Umbilical cord (tissue), 2 donors: ENCODE measurements around the gene ASB16. TPM values are rescaled to one million over a fixed set of nuclear protein-coding genes. Genes with fewer than 3 reads are reported as not detected.
"Not testable (repeated sequence)": the region's sequence is repeated elsewhere in the genome, so short reads cannot be mapped to it uniquely, and the experiment has no call there.

Experiments used
- DNase-seq: peaks from one replicate; pipeline ENCODE4 v3.0.0-alpha.2; 2015; ENCODE audit warnings: low spot score
- total RNA-seq: library from RNA; depleted of rRNA; stranded (reverse); fragments of >200 nt; gene quantifications from one replicate; pipeline ENCODE4 v1.2.3, GENCODE V29; 2014; ENCODE audit warnings: low replicate concordance; ENCODE audit not compliant: insufficient read depth

Gene ASB16
- total RNA-seq: not detected

DNA sequence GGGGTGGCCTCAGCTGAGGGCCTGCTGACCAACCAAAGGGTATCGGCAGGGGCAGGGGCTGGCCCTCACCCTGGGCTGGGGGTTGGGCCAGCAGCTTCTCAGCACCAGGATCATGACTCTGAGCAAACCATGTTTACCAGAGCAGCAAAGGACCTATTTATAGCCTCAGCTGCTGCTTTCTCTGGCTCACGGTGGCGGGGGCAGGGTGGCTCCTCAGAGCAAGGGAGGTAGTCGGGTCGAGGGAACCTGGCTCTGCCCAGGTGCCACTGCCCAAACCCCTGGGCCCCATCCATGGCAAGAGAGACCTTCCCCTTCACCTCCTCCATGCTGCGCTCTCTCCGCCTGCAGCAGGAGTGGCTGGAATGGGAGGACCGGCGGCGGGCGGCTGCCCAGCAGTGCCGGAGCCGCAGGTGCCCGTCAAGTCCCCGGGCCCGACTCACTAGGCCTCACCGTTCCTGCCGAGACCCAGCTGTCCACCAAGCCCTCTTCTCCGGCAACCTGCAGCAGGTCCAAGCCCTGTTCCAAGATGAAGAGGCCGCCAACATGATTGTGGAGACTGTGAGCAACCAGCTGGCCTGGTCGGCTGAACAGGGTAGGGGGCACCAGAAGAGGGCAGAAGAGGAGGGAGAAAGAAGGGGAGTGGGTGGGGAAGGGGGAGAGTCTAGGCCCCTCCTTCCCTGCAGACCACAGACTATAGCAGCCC is at the start of gene ASB16:
TSS of gene ASB16 (plus strand) at position 206 of the 703 bp plus-strand sequence. CDS start at position 292, 86 bp downstream.
- DNase-seq: peak; percentile 52

DNA sequence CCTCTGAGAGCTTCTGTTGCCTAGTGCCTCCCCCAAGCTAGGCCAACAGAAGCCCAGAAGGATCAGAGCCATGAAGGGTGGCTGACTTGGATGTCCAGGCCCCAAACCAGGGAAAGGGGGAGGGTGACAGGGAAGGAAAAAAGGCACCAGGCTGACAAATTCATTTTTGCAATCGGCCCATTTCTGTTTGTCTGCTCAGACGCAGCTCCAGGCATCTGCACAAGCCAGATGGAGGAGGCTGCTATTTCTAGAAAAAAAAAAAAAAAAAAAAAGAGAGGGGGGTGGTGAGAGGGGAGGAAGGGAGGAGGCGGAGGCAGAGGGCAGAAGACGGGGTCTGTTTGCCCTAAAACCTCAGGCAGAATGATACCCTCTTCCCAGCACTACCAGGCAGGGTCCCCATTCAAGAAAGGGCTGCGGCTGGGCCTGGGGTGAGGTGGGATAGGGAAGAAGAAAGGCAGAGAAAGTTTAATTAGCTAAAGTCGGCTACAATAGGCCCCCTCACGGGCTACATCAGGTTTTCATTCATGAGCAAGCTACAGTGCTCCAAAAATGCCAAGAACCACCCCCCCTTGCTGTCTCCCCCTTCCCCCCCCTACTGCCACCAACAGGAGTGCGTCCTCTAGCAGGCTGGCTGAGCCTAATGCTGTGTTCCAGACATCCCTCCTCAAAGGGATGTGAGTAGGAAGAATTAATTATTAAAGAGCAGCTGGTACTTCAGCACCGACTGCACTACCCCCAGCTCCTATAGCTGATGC is 49.5 kb upstream of the ASB16 start:
- no peak for DNase-seq

DNA sequence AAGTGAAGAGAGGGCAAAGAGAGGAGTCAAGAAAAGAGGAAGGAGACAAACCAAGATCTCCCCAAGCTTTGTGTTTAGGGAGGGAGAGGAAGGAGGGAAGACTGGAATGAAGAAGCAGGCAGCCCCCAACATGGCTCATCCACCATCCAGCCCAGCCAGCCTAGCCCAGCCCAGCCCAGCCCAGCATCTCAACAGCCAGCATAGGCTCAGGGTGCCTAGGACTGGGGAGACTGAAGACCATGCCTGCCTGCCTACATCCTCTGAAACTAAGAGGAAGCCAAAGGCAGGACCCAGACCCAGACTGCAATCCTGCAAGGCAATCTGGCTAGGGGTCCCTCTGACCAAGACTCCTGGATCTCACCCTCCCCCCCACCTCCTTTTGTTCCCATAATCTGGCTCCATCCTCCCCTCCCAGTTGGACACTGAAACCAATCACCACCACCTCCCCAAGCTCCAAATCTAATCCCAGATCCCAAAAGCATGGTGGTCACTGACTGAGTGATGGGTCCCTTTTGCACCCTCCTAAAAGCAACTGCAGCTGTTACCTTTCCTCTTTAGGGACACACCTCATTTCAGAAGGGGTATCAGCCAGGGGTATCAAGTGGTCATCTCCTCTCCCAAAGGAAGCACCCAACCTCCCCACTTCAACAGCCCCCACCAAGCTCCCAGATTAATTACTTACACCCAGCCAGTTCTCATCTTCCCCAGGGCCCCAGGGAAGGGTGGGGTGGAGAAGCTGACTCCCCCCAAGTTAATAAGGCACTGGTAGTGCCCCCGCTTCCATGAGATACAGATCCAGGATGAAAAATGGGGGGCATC is 48.3 kb upstream of the ASB16 start:
- DNase-seq: no peak

- no peak for DNase-seq
These were observed 47.6 kb upstream of the ASB16 start for GRCh38 chr17:44122816-44123355.

GRCh38 chr17:44123356-44124117 is 47.0 kb upstream of the ASB16 start, which contains the start of gene HDAC5:
HDAC5 (minus strand) TSS chr17:44123641; CDS start chr17:44117515, 6,126 bp downstream.
- DNase-seq: peak; percentile 97

- DNase-seq: no peak
These were observed 46.4 kb upstream of the ASB16 start for GRCh38 chr17:44124118-44124438.

DNA sequence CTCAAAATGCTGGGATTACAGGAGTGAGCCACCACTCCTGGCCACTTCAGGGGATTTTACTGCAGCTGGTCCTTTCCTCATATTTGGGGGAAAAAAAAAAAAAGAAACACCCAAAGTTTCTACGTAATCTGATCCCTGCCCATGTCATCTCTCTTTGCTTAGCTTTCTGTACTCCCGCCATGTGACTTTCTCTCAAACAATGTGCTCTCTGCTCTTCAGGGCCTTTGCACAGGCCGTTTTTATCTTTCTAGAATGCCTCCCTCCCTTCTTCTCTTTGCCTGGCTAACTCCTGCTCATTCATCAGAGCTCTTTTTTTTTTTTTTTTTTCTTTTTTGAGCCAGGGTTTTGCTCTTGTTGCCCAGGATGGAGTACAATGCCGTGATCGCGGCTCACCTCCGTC is 42.1 kb upstream of the ASB16 start:
- no peak for DNase-seq

DNA sequence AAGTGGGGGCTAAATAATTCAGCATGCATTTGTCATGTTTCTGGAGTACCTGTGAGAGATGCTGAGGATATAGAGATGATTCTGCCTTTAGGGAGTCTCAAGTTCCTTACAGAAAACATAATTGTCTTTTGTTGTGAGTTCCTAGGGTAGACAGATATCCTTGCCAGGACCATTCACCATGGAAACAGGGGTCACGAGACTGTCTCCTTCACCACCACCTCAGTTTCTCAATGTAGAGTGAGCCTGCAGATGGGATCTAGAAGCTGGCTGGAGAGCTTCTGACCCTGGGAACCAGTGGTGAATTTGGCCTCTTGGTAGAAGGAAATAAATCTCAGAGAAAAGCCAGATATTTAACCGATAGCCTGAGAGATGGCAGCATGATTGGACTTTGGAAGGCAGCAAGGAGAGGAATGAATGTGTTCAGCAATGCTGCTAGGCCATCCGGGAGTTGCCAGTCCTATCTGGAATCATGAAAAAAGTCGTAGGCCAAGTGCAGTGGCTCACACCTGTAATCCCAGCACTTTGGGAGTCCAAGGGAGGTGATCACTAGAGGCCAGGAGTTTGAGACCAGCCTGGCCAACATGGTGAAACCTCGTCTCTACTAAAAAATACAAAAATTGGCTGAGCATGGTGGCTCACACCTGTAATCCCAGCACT is 39.7 kb upstream of the ASB16 start:
- no peak for DNase-seq

- DNase-seq: not testable (repeated sequence)
These were observed 39.1 kb upstream of the ASB16 start for GRCh38 chr17:44131372-44131771.

DNA sequence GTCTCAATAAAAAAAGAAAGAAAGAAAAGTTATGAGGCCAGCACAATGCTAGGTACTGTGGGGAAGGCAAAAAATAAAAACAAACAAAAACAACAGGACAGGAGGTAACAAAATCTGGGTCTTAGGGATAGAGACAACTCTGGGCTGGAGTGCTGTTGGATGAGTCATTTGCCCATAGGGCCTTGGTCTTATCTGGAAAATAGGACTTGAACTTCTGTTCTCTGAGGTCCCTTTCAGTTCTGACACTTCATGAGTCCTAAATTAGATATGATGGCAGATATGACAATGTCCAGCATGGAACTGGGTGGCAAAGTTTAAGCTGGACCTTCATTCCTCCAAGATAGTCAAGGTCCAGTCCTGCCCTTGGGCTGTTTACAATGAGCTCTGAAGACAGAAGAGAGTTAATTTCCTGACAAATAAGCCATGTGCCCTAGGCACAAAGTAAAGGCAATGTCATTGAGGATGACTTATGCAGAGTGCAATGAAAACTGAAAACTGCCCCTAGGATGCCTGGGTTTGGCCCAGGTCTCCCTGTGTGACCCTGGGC is 38.2 kb upstream of the ASB16 start:
- DNase-seq: no peak

DNA sequence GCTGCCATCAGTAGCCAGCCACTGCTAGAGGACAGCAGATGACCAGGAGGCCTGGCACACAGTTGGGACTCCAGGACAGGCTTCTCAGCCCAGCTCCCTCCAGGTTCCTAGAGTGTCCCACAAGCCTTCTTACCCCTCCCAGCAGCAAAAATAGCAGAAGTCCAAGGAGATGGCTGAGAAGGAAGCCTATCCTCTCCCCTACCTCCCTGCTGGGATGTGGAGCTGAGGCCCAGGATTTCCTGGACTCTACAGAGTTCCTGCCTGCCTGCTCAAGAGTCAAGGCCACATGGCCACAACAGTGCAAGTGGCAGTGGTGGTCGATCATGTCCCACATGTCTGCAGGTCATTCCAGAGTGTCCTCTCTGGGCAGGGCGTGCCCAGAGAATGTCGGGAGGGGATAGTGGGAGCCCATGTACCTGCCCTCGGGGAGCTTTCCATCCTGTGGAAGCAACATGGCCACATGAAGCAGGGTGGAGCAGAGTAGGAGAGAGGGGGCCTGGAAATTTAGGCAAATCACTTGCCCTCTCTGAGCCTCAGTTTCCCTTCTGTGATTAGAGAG is 36.5 kb upstream of the ASB16 start:
- DNase-seq: no peak

- DNase-seq: no peak
These were observed 35.5 kb upstream of the ASB16 start for GRCh38 chr17:44134752-44135568.

- peak; percentile 98 for DNase-seq
These were observed 32.4 kb upstream of the ASB16 start for GRCh38 chr17:44137891-44138709.

DNA sequence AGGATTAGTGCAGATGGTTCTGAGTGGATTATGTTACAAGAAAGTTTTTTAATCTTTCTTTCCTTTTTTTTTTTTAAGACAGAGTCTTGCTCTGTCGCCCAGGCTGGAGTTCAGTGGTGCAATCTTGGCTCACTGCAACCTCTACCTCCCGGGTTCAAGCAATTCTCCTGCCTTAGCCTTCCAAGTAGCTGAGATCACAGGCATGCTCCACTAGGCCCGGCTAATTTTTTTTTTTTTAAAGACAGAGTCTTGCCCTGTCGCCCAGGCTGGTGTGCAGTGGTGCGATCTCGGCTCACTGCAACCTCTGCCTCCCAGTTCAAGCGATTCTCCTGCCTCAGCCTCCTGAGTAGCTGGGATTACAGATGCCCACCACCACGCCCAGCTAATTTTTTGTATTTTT is 26.6 kb upstream of the ASB16 start:
- not testable (repeated sequence) for DNase-seq

GRCh38 chr17:44144966-44145739 is 25.4 kb upstream of the ASB16 start:
- DNase-seq: no peak

DNA sequence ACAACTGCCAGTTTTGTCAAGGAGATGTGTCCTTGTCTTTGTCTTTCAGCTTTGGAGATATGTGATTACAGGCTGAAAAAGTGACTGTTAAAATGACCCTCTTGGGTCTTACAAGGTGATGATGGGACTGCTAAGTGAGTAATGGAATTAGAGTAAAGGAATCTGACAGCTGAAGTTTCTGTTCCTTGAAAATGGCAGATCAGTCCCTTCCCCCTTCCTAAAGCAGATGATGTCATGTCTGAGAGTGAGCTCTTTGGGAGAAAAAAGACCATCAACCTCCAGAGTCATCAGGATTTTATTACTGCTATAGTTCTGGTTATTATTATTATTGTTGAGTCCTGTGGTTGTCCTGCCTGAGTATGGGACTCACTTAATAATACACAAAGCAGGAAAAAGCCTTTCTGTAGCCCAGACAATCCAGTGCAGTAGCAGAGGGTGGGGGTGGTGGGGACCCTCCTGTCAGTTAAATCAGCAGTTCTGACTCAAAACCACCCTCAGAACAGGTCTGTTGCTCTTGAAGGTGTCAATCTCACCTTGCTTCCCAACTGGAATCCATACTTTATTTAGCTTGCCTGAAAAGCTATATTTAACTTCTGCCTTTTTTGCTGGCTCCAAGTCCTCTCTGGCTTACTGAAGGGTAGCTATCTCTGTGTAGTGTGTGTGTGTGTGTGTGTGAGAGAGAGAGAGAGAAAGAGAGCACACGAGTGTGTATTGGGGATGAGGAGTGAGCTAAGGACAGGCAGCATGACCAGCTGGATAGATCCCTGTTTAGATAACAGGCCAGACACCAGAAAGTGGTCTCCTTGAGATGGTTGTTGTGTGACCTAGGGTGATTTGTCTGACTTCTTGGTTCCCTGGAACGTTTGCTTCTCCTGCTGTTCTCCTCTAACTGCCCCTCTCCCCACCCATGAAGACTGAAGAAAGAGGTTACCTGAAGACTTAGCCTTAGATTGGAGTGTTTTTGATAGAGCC is 23.8 kb upstream of the ASB16 start:
- DNase-seq: no peak
